ENCODE data around the gene MAML2. TPM values are rescaled to one million over a fixed set of nuclear protein-coding genes. Genes with fewer than 3 reads are reported as not detected.

MAML2 gene
- total and polyA plus RNA-seq, 2 of the 8 experiments (the other 6 are each of a cell fraction or from before 2014, with no cell fraction given) = 3.8 to 6.6 TPM

GRCh38 chr11:96204721-96205459 lies 138.1 kb downstream of the MAML2 start (continued):
- no peak for TF ChIP-seq CHD7 (IDR thresholded peaks at IDR 0.05; ENCODE audit: insufficient replicate concordance, low read length)
- TF ChIP-seq GABPA (IDR thresholded peaks at IDR 0.05; ENCODE audit: borderline replicate concordance, insufficient read depth, low read length) = no peak
- no peak for TF ChIP-seq RBBP5 (IDR thresholded peaks at IDR 0.05; ENCODE audit: borderline replicate concordance, low read depth, low read length)
- TF ChIP-seq NRF1 (IDR thresholded peaks at IDR 0.05; ENCODE audit: low read depth, low read length) = no peak
- no peak for TF ChIP-seq EZH2 (IDR thresholded peaks at IDR 0.05; ENCODE audit: low read depth, low read length, severe bottlenecking)
- TF ChIP-seq CHD1 (IDR thresholded peaks at IDR 0.05; ENCODE audit: low read depth, low read length) = no peak
- TF ChIP-seq JUN (IDR thresholded peaks at IDR 0.05; ENCODE audit: low read depth, low read length) = no peak
- no peak for TF ChIP-seq POLR2A (IDR thresholded peaks at IDR 0.05; ENCODE audit: control extremely low read depth in 1 of 2, low read depth in 2 of 2, low read length in 2 of 2)
- TF ChIP-seq SUZ12 (IDR thresholded peaks at IDR 0.05; ENCODE audit: low read length) = no peak
- no peak for TF ChIP-seq SP1 (IDR thresholded peaks at IDR 0.05; ENCODE audit: low read depth, low read length)
